HEK293 (cell line): Measurements from ENCODE around the gene LIN7C.
A peak's percentile ranks its signal among the peaks of the same experiment; 100 is the strongest.

Experiments used
- BCL11B ChIP-seq: fragments of 450-650 bp; formaldehyde crosslinking; IDR thresholded peaks from 2 replicates; pipeline ENCODE4 v1.5.1; 2016; ENCODE audit warnings: low read depth, missing biosample characterization, missing genetic modification characterization
- HOXA7 ChIP-seq: sonication (generic); formaldehyde crosslinking; IDR thresholded peaks from 2 replicates; pipeline ENCODE4 v1.8.1; 2022; ENCODE audit warnings: missing genetic modification reagents, borderline replicate concordance
- KLF8 ChIP-seq: fragments of 450-650 bp; formaldehyde crosslinking; IDR thresholded peaks from 2 replicates; pipeline ENCODE4 v1.5.1; 2016; ENCODE audit warnings: missing biosample characterization, missing genetic modification characterization
- SP2 ChIP-seq: fragments of 450-650 bp; formaldehyde crosslinking; IDR thresholded peaks from 2 replicates; pipeline ENCODE4 v1.5.1; 2016; ENCODE audit warnings: missing biosample characterization, missing genetic modification characterization
- SP3 ChIP-seq: fragments of 450-650 bp; formaldehyde crosslinking; IDR thresholded peaks from 2 replicates; pipeline ENCODE4 v1.5.1; 2016; ENCODE audit warnings: missing biosample characterization, missing genetic modification characterization
- TCF7L2 ChIP-seq: IDR thresholded peaks from 2 replicates; pipeline ENCODE4 v1.6.1; 2011; ENCODE audit warnings: low read depth, mild to moderate bottlenecking, inconsistent platforms, low read length, moderate library complexity, borderline replicate concordance
- ZBTB21 ChIP-seq: fragments of 450-650 bp; formaldehyde crosslinking; IDR thresholded peaks from 2 replicates; pipeline ENCODE4 v1.5.1; 2017; ENCODE audit warnings: missing biosample characterization, missing genetic modification characterization
- ZBTB8A ChIP-seq: fragments of 450-650 bp; formaldehyde crosslinking; IDR thresholded peaks from 2 replicates; pipeline ENCODE4 v1.5.1; 2016; ENCODE audit warnings: missing biosample characterization, missing genetic modification characterization
- ZFP3 ChIP-seq: fragments of 450-650 bp; formaldehyde crosslinking; IDR thresholded peaks from 2 replicates; pipeline ENCODE4 v1.5.1; 2016; ENCODE audit warnings: low read depth, missing biosample characterization, missing genetic modification characterization
- ZNF174 ChIP-seq: fragments of 450-650 bp; formaldehyde crosslinking; IDR thresholded peaks from 2 replicates; pipeline ENCODE4 v1.5.0; 2017; ENCODE audit warnings: missing biosample characterization, mild to moderate bottlenecking, missing genetic modification characterization
- ZNF366 ChIP-seq: fragments of 450-650 bp; formaldehyde crosslinking; conservative IDR thresholded peaks from 2 replicates; pipeline ENCODE4 v1.5.1; 2016; ENCODE audit warnings: missing biosample characterization, missing genetic modification characterization
- ZNF404 ChIP-seq: fragments of 450-650 bp; formaldehyde crosslinking; IDR thresholded peaks from 2 replicates; pipeline ENCODE4 v1.5.1; 2017; ENCODE audit warnings: missing biosample characterization, missing genetic modification characterization
- ZNF571 ChIP-seq: fragments of 450-650 bp; formaldehyde crosslinking; IDR thresholded peaks from 2 replicates; pipeline ENCODE4 v1.5.0; 2017; ENCODE audit warnings: missing biosample characterization, missing genetic modification characterization
- ZNF610 ChIP-seq: fragments of 450-650 bp; formaldehyde crosslinking; IDR thresholded peaks from 2 replicates; pipeline ENCODE4 v1.5.1; 2016; ENCODE audit warnings: missing biosample characterization, missing genetic modification characterization, borderline replicate concordance
- ZNF791 ChIP-seq: fragments of 450-650 bp; formaldehyde crosslinking; IDR thresholded peaks from 2 replicates; pipeline ENCODE4 v1.5.1; 2016; ENCODE audit warnings: missing biosample characterization, missing genetic modification characterization
- TF ChIP-seq, protein P1 (sequence below): fragments of 450-650 bp; formaldehyde crosslinking; IDR thresholded peaks from 2 replicates; pipeline ENCODE4 v1.5.1; 2016; ENCODE audit warnings: missing biosample characterization, missing genetic modification characterization
- TF ChIP-seq, protein P2 (sequence below): fragments of 450-650 bp; formaldehyde crosslinking; IDR thresholded peaks from 2 replicates; pipeline ENCODE4 v1.5.1; 2016; ENCODE audit warnings: missing biosample characterization, missing genetic modification characterization
- TF ChIP-seq, protein P3 (sequence below): fragments of 450-650 bp; formaldehyde crosslinking; IDR thresholded peaks from 2 replicates; pipeline ENCODE4 v1.5.1; 2017; ENCODE audit warnings: missing biosample characterization, missing genetic modification characterization
- TF ChIP-seq, protein P4 (sequence below): fragments of 450-650 bp; formaldehyde crosslinking; IDR thresholded peaks from 2 replicates; pipeline ENCODE4 v1.5.1; 2016; ENCODE audit warnings: missing biosample characterization, missing genetic modification characterization, borderline replicate concordance
- TF ChIP-seq, protein P5 (sequence below): fragments of 450-650 bp; formaldehyde crosslinking; IDR thresholded peaks from 2 replicates; pipeline ENCODE4 v1.5.1; 2016; ENCODE audit warnings: missing biosample characterization, missing genetic modification characterization
- TF ChIP-seq, protein P6 (sequence below): fragments of 450-650 bp; formaldehyde crosslinking; IDR thresholded peaks from 2 replicates; pipeline ENCODE4 v1.5.1; 2016; ENCODE audit warnings: missing biosample characterization, missing genetic modification characterization

Gene LIN7C

DNA sequence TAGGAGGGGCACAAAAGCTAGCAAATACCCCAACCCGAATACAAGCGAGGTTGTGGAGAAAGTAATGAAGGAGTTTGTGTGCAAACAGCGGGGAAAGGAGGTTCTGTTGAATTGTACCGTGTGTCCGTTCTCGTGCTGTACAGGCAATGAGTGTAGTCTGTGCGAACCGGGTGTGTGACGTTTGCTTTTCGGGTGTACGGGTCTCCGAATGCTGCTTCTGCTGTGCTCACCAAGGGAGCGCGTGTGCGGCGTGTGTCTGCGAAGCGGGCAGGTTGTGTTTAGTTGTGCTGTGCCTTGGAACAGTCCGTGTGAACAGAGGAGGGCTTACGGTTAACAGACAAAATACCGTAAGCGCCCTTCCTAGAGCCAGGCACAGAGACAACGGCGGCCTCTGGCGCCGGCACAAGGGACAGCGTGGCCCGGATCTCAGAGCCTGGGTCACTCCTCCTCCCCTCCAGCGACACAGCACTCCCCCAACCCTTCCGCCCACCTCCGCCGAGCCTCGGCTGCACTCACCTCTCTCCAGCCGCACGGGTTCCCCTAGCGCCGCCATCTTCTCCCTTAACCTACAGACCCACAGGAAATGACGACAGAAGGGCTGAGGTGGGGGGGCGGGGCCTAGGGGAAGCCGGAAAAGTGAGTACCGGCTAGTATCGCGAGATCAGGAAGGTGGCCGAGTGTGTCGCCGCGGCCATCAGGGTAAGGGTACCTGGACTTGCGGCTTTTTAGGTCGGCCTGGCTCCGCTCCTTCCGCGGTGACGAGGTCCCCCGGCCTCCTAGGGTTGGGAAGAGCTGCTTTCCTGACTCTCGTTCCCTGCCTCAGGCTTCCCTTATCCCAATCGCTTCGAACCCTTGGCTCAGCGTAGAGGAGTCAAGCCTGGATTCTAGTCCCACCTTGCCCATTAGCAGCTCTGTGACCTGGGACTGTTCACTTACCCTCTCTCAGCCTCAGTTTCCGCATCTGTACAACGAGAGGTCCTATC lies at the start of gene LIN7C (continued):
- TF ChIP-seq, protein P1, sequence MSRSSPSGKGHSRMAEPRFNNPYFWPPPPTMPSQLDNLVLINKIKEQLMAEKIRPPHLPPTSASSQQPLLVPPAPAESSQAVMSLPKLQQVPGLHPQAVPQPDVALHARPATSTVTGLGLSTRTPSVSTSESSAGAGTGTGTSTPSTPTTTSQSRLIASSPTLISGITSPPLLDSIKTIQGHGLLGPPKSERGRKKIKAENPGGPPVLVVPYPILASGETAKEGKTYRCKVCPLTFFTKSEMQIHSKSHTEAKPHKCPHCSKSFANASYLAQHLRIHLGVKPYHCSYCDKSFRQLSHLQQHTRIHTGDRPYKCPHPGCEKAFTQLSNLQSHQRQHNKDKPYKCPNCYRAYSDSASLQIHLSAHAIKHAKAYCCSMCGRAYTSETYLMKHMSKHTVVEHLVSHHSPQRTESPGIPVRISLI (tag by site-specific recombination) = no peak
- TF ChIP-seq, protein P2, sequence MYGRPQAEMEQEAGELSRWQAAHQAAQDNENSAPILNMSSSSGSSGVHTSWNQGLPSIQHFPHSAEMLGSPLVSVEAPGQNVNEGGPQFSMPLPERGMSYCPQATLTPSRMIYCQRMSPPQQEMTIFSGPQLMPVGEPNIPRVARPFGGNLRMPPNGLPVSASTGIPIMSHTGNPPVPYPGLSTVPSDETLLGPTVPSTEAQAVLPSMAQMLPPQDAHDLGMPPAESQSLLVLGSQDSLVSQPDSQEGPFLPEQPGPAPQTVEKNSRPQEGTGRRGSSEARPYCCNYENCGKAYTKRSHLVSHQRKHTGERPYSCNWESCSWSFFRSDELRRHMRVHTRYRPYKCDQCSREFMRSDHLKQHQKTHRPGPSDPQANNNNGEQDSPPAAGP (tag by site-specific recombination) = 0 out of 2 replicates have a peak, but pooled peaks have one; percentile 40
- TF ChIP-seq HOXA7 (no peak), BCL11B (no peak), ZNF571 (tag by site-specific recombination) (no peak), SP3 (tag by site-specific recombination) (peak; percentile 82), ZNF174 (tag by site-specific recombination) (no peak), SP2 (tag by site-specific recombination) (peak; percentile 80), ZBTB21 (tag by site-specific recombination) (peak; percentile 77), ZNF791 (no peak), ZBTB8A (peak; percentile 28), ZNF610 (tag by site-specific recombination) (0 out of 2 replicates have a peak, but pooled peaks have one; percentile 36), ZNF404 (tag by site-specific recombination) (no peak), ZFP3 (tag by site-specific recombination) (no peak), KLF8 (tag by site-specific recombination) (peak; percentile 32; the same call in 1 of the 2 replicates), ZNF366 (tag by site-specific recombination) (no peak), TCF7L2 (no peak)
- TF ChIP-seq, protein P3, sequence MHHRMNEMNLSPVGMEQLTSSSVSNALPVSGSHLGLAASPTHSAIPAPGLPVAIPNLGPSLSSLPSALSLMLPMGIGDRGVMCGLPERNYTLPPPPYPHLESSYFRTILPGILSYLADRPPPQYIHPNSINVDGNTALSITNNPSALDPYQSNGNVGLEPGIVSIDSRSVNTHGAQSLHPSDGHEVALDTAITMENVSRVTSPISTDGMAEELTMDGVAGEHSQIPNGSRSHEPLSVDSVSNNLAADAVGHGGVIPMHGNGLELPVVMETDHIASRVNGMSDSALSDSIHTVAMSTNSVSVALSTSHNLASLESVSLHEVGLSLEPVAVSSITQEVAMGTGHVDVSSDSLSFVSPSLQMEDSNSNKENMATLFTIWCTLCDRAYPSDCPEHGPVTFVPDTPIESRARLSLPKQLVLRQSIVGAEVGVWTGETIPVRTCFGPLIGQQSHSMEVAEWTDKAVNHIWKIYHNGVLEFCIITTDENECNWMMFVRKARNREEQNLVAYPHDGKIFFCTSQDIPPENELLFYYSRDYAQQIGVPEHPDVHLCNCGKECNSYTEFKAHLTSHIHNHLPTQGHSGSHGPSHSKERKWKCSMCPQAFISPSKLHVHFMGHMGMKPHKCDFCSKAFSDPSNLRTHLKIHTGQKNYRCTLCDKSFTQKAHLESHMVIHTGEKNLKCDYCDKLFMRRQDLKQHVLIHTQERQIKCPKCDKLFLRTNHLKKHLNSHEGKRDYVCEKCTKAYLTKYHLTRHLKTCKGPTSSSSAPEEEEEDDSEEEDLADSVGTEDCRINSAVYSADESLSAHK = no peak
- TF ChIP-seq, protein P4, sequence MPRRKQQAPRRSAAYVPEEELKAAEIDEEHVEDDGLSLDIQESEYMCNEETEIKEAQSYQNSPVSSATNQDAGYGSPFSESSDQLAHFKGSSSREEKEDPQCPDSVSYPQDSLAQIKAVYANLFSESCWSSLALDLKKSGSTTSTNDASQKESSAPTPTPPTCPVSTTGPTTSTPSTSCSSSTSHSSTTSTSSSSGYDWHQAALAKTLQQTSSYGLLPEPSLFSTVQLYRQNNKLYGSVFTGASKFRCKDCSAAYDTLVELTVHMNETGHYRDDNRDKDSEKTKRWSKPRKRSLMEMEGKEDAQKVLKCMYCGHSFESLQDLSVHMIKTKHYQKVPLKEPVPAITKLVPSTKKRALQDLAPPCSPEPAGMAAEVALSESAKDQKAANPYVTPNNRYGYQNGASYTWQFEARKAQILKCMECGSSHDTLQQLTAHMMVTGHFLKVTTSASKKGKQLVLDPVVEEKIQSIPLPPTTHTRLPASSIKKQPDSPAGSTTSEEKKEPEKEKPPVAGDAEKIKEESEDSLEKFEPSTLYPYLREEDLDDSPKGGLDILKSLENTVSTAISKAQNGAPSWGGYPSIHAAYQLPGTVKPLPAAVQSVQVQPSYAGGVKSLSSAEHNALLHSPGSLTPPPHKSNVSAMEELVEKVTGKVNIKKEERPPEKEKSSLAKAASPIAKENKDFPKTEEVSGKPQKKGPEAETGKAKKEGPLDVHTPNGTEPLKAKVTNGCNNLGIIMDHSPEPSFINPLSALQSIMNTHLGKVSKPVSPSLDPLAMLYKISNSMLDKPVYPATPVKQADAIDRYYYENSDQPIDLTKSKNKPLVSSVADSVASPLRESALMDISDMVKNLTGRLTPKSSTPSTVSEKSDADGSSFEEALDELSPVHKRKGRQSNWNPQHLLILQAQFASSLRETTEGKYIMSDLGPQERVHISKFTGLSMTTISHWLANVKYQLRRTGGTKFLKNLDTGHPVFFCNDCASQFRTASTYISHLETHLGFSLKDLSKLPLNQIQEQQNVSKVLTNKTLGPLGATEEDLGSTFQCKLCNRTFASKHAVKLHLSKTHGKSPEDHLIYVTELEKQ (tag by site-specific recombination) = no peak
- TF ChIP-seq, protein P5, sequence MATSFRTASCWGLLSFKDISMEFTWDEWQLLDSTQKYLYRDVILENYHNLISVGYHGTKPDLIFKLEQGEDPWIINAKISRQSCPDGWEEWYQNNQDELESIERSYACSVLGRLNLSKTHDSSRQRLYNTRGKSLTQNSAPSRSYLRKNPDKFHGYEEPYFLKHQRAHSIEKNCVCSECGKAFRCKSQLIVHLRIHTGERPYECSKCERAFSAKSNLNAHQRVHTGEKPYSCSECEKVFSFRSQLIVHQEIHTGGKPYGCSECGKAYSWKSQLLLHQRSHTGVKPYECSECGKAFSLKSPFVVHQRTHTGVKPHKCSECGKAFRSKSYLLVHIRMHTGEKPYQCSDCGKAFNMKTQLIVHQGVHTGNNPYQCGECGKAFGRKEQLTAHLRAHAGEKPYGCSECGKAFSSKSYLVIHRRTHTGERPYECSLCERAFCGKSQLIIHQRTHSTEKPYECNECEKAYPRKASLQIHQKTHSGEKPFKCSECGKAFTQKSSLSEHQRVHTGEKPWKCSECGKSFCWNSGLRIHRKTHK = no peak
- TF ChIP-seq, protein P6, sequence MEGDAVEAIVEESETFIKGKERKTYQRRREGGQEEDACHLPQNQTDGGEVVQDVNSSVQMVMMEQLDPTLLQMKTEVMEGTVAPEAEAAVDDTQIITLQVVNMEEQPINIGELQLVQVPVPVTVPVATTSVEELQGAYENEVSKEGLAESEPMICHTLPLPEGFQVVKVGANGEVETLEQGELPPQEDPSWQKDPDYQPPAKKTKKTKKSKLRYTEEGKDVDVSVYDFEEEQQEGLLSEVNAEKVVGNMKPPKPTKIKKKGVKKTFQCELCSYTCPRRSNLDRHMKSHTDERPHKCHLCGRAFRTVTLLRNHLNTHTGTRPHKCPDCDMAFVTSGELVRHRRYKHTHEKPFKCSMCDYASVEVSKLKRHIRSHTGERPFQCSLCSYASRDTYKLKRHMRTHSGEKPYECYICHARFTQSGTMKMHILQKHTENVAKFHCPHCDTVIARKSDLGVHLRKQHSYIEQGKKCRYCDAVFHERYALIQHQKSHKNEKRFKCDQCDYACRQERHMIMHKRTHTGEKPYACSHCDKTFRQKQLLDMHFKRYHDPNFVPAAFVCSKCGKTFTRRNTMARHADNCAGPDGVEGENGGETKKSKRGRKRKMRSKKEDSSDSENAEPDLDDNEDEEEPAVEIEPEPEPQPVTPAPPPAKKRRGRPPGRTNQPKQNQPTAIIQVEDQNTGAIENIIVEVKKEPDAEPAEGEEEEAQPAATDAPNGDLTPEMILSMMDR (tag by site-specific recombination) = peak; percentile 83
